Measurements from ENCODE around the gene CR2. TPM values are rescaled to one million over a fixed set of nuclear protein-coding genes. Genes with fewer than 3 reads are reported as not detected.

Gene CR2
- total RNA-seq, 1 experiment from 2014 or later = not detected

DNA sequence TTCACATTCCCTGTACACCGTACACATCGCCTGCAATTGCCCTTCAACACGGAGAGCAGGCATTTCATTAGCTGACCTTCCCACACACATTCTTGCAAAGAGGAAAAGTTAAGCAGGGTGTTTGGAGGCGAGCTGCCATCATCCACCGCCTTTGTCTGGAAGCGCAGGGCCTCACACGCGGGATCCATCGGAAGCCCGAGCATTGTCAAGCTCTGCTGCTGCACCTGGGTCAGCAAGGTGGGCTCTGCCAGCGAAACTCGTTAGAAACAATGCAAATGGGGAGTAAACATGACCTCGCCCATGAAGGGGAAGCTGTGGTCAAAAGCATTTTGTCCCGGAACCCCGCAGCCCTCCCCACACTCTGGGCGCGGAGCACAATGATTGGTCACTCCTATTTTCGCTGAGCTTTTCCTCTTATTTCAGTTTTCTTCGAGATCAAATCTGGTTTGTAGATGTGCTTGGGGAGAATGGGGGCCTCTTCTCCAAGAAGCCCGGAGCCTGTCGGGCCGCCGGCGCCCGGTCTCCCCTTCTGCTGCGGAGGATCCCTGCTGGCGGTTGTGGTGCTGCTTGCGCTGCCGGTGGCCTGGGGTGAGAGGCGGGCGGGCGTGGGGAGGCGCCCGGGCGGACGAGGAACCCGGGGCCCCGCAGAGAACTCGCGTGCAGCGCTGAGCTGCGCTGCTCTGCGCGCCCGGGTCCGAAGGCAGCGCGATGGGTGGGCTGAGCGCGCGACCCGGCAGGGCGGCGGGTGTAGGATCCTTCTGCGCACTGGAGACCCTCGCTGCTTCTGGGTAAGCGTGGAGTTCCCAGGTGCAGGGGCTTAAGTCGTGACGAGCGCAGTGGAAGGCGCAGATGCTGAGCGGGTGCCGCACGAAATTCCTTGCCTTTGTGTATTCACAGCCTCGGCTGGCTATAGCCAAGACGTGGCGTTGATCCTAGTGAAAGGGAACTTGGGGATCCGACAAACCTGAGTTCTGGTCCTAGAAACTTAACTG lies 42.0 kb downstream of the CR2 start, which contains the start of gene CR1:
CR1 (plus strand) TSS at position 357 of the 992 bp plus-strand sequence; CDS start at position 468, 111 bp downstream.
- no peaks in the 10 kb centered on the region for H3K36me3 ChIP-seq (ENCODE audit: low read depth, low read length)
- peaks cover 82% of the 10 kb centered on the region for H3K27me3 ChIP-seq (ENCODE audit: low read length)
- intact Hi-C loops (cut with micrococcal nuclease) = loop anchor here (5.0 kb wide), 1 partner anchor 174 kb away; the partner anchor contains the start of gene CD55
- no peaks in the 10 kb centered on the region for H3K4me1 ChIP-seq (ENCODE audit: insufficient read depth, low read length)
- CTCF ChIA-PET = no interaction called here
- no peak within 1 kb of the TSS for H3K27ac ChIP-seq (ENCODE audit: low read length)
- no peak for DNase-seq
- H3K9ac ChIP-seq (ENCODE audit: low read length) = no peak within 1 kb of the TSS
- no peak for ATAC-seq
- TF ChIP-seq EZH2phosphoT487 (IDR thresholded peaks at IDR 0.05; ENCODE audit: borderline replicate concordance, low read length) (no peak), EZH2 (IDR thresholded peaks at IDR 0.05; ENCODE audit: low read length, unreplicated experiment) (no peak)
- TF ChIP-seq, protein P1, sequence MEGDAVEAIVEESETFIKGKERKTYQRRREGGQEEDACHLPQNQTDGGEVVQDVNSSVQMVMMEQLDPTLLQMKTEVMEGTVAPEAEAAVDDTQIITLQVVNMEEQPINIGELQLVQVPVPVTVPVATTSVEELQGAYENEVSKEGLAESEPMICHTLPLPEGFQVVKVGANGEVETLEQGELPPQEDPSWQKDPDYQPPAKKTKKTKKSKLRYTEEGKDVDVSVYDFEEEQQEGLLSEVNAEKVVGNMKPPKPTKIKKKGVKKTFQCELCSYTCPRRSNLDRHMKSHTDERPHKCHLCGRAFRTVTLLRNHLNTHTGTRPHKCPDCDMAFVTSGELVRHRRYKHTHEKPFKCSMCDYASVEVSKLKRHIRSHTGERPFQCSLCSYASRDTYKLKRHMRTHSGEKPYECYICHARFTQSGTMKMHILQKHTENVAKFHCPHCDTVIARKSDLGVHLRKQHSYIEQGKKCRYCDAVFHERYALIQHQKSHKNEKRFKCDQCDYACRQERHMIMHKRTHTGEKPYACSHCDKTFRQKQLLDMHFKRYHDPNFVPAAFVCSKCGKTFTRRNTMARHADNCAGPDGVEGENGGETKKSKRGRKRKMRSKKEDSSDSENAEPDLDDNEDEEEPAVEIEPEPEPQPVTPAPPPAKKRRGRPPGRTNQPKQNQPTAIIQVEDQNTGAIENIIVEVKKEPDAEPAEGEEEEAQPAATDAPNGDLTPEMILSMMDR (conservative IDR thresholded peaks at IDR 0.05; ENCODE audit: low read depth, low read length) = no peak
- BruUV-seq (replicated peaks) = no TSS peak
- no peak within 1 kb of the TSS for H2AFZ ChIP-seq (ENCODE audit: low read length)
- H3K9me2 ChIP-seq (replicated peaks; ENCODE audit: low read length) = no peaks in the 10 kb centered on the region
- no peaks in the 10 kb centered on the region for H3K79me2 ChIP-seq (ENCODE audit: low read length)
- no peak within 1 kb of the TSS for H3K4me2 ChIP-seq (ENCODE audit: low read length)
- no peaks in the 10 kb centered on the region for H3K9me3 ChIP-seq (ENCODE audit: low read length)
- no peak within 1 kb of the TSS for H3K4me3 ChIP-seq (ENCODE audit: low read length)
- POLR2A ChIA-PET (ENCODE audit: unreplicated experiment) = no interaction called here
- H4K20me1 ChIP-seq (ENCODE audit: low read length) = no peaks in the 10 kb centered on the region
- H3F3A ChIP-seq (ENCODE audit: low read length, unreplicated experiment) = no peaks in the 10 kb centered on the region

DNA sequence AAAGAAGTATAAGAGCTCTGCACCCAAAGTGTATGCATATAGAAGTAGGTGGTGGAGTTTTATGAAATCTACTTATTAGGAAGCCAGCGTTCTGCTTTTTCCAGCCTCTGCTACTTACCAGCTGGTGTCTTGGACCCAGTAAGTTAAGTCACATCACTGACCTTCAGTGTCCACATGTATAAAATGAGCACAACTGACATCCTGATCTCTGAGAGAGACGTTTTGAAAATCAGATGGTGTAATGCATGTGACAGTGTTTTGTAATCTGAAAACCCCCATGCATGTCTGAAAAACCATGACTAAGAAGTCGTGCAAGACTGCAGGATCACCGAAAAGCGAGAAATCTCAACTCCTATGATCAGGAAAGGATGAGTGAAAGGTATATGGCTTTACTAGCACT lies 43.8 kb downstream of the CR2 start:
- intact Hi-C loops (cut with micrococcal nuclease) = loop anchor here (2.0 to 5.0 kb wide), 2 partner anchors 176 to 585 kb away; partner anchors contain the start of gene CD55
- Histone ChIP-seq H3K36me3 (ENCODE audit: low read depth, low read length) (no peaks in the 10 kb centered on the region), H3K79me2 (ENCODE audit: low read length) (no peaks in the 10 kb centered on the region), H3K4me3 (ENCODE audit: low read length) (no peak overlapping the region), H3K9me2 (replicated peaks; ENCODE audit: low read length) (no peaks in the 10 kb centered on the region), H3K4me1 (ENCODE audit: insufficient read depth, low read length) (no peaks in the 10 kb centered on the region), H3K9ac (ENCODE audit: low read length) (no peak overlapping the region), H4K20me1 (ENCODE audit: low read length) (no peaks in the 10 kb centered on the region), H3K27me3 (ENCODE audit: low read length) (peaks cover 82% of the 10 kb centered on the region), H3K4me2 (ENCODE audit: low read length) (no peak overlapping the region), H2AFZ (ENCODE audit: low read length) (no peak overlapping the region), H3K27ac (ENCODE audit: low read length) (no peak overlapping the region), H3F3A (ENCODE audit: low read length, unreplicated experiment) (no peaks in the 10 kb centered on the region), H3K9me3 (ENCODE audit: low read length) (no peaks in the 10 kb centered on the region)
- ChIA-PET POLR2A (ENCODE audit: unreplicated experiment) (no interaction called here), CTCF (no interaction called here)
- TF ChIP-seq EZH2phosphoT487 (IDR thresholded peaks at IDR 0.05; ENCODE audit: borderline replicate concordance, low read length) (no peak), EZH2 (IDR thresholded peaks at IDR 0.05; ENCODE audit: low read length, unreplicated experiment) (no peak)
- TF ChIP-seq, protein P1 (conservative IDR thresholded peaks at IDR 0.05; ENCODE audit: low read depth, low read length) = no peak
- BruUV-seq (replicated peaks) = no TSS peak
- no peak for DNase-seq
- ATAC-seq = no peak
